IPS-18c (cell line): ENCODE data around the gene CUX1.
"Not testable (repeated sequence)": the region's sequence is repeated elsewhere in the genome, so short reads cannot be mapped to it uniquely, and the experiment has no call there.

ENCODE experiments used
- H3K4me3 ChIP-seq: 2 replicates; pipeline ENCODE4 v1.7.0; 2013; ENCODE audit warnings: low read depth, mild to moderate bottlenecking, low read length, moderate library complexity; ENCODE audit not compliant: insufficient read depth
- H3K9me3 ChIP-seq: one replicate; pipeline ENCODE4 v1.6.1; 2013; ENCODE audit warnings: mild to moderate bottlenecking, low read length, moderate library complexity; ENCODE audit not compliant: control insufficient read depth, insufficient read depth

CUX1 gene

GRCh38 chr7:101871351-101871750, 53.9 kb downstream of the CUX1 start:
- no peak overlapping the region for H3K4me3 ChIP-seq
- H3K9me3 ChIP-seq, result no peaks in the 10 kb centered on the region

- Histone ChIP-seq H3K4me3 (no peak overlapping the region), H3K9me3 (no peaks in the 10 kb centered on the region)
These were observed 56.6 kb downstream of the CUX1 start for GRCh38 chr7:101874028-101874427.

GRCh38 chr7:101875283-101875846, 57.9 kb downstream of the CUX1 start:
- Histone ChIP-seq H3K4me3 (no peak overlapping the region), H3K9me3 (no peaks in the 10 kb centered on the region)

GRCh38 chr7:101877882-101878591, 60.6 kb downstream of the CUX1 start:
- no peaks in the 10 kb centered on the region for H3K9me3 ChIP-seq
- no peak overlapping the region for H3K4me3 ChIP-seq

- Histone ChIP-seq H3K9me3 (no peaks in the 10 kb centered on the region), H3K4me3 (no peak overlapping the region)
These were observed 61.5 kb downstream of the CUX1 start for GRCh38 chr7:101878938-101879337.

GRCh38 chr7:101879565-101879964, 62.1 kb downstream of the CUX1 start:
- H3K4me3 ChIP-seq, result no peak overlapping the region

GRCh38 chr7:101880282-101881054, 63.0 kb downstream of the CUX1 start:
- no peak overlapping the region for H3K4me3 ChIP-seq
- no peaks in the 10 kb centered on the region for H3K9me3 ChIP-seq

More at GRCh38 chr7:101879565-101879964, 62.1 kb downstream of the CUX1 start:
- no peaks in the 10 kb centered on the region for H3K9me3 ChIP-seq

- no peaks in the 10 kb centered on the region for H3K9me3 ChIP-seq
- H3K4me3 ChIP-seq, result no peak overlapping the region
These were observed 64.6 kb downstream of the CUX1 start for GRCh38 chr7:101882005-101882421.

- Histone ChIP-seq H3K9me3 (no peaks in the 10 kb centered on the region), H3K4me3 (no peak overlapping the region)
These were observed 65.5 kb downstream of the CUX1 start for GRCh38 chr7:101882595-101883564.

- Histone ChIP-seq H3K9me3 (no peaks in the 10 kb centered on the region), H3K4me3 (no peak overlapping the region)
These were observed 67.5 kb downstream of the CUX1 start for GRCh38 chr7:101884671-101885596.

- Histone ChIP-seq H3K4me3 (no peak overlapping the region), H3K9me3 (no peaks in the 10 kb centered on the region)
These were observed 68.2 kb downstream of the CUX1 start for GRCh38 chr7:101885597-101885955.

GRCh38 chr7:101887352-101887751, 69.9 kb downstream of the CUX1 start:
- not testable (repeated sequence) for H3K4me3 ChIP-seq, H3K9me3 ChIP-seq

- H3K4me3 ChIP-seq, H3K9me3 ChIP-seq: not testable (repeated sequence)
These were observed 71.1 kb downstream of the CUX1 start for GRCh38 chr7:101888564-101888963.

- Histone ChIP-seq H3K4me3 (no peak overlapping the region), H3K9me3 (peaks cover 2% of the 10 kb centered on the region)
These were observed 73.5 kb downstream of the CUX1 start for GRCh38 chr7:101890749-101891523.

- Histone ChIP-seq H3K4me3 (no peak overlapping the region), H3K9me3 (peaks cover 2% of the 10 kb centered on the region)
These were observed 74.7 kb downstream of the CUX1 start for GRCh38 chr7:101891936-101892640.
